Right hindlimb (tissue), 1 donor: ENCODE data around the gene ATF7IP2.
"Not testable (repeated sequence)": the region's sequence is repeated elsewhere in the genome, so short reads cannot be mapped to it uniquely, and the experiment has no call there.

Experiments used
- DNase-seq: peaks from one replicate; pipeline ENCODE4 v3.0.0-alpha.2; 2018

ATF7IP2 gene

DNA sequence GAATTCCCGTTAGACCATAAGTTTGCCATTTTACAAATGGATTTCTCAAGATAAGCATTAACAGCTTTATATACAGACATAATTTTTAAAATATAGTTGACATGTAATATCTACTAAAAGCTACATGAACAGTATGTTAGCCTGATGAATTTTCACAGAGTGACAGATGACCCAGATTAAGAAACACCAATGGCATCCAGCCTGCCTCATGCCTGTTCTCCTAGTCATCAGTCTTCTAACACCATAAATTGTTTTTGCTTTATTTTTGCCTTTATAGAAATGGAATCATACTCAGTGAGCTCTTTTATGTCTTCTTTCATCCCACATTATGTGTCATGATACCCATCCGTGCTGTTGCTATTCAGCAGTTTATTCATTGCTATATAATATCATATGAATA lies 80.0 kb downstream of the ATF7IP2 start:
- DNase-seq = no peak

DNA sequence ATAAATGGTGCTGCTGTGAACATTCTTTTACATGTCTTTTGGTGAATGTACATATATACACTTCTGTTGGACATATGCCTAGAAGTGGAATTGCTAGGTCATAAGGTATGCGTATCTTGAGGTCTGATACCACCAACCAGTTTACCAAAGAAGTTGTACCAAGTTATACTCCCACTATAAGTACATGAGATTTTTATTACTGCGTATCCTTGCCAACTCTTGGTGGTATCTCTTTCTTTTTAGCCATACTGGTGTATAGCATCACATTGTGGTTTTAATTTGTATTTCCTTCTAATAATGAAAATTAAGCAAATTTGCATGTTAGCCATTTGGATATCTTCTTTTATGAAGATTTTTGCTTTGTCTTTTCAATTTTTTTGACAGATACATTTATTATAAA lies 80.5 kb downstream of the ATF7IP2 start:
- DNase-seq = no peak

DNA sequence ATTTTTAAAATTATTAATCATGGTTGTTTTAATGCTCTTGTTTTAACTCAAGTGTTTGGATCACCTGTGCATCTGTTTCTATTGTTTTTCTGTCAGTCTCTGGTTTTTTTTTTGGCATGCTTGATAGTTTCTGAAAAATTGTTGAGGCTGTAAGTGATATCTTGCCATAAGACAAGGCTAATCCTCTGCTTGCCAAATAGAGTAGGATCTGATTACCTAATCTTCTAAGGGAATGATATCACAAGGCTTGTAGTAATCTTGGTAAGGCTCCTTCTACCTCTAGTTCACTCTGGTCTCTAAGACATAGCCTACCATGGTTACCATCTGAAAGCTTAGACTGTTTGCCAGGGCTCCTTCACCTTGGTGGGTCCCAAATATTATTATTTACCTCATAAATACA lies 81.0 kb downstream of the ATF7IP2 start:
- DNase-seq = no peak

DNA sequence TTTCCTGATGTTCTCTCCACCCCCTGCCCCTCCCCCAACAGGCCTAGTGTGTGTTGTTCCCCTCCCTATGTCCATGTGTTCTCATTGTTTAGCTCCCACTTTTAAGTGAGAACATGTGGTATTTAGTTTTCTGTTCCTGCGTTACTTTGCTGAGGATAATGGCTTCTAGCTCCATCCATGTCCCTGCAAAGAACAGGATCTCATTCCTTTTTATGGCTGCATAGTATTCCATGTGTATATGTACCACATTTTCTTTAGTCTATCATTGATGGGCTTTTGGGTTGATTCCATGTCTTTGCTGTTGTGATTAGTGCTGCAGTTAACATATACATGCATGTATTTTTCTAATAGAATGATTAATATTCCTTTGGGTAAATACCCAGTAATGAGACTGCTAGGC lies 90.8 kb downstream of the ATF7IP2 start:
- DNase-seq = not testable (repeated sequence)

DNA sequence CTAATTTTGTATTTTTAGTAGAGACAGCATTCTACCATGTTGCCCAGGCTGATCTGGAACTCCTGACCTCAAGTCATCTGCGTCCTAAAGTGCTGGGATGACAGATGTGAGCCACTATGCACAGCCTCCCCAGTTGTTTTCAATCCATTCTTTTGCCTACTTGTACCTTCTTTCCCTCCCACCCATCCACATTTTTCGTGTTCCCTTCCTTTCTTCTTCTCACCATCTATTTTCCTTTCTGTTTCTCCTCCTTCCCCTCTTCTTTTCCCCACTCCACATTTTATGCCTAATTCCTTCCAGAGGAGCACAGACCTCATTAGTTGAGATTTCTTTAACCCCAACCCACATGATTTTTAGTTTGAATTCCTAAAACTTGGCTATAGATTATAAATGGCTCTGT lies 94.3 kb downstream of the ATF7IP2 start:
- DNase-seq = no peak

DNA sequence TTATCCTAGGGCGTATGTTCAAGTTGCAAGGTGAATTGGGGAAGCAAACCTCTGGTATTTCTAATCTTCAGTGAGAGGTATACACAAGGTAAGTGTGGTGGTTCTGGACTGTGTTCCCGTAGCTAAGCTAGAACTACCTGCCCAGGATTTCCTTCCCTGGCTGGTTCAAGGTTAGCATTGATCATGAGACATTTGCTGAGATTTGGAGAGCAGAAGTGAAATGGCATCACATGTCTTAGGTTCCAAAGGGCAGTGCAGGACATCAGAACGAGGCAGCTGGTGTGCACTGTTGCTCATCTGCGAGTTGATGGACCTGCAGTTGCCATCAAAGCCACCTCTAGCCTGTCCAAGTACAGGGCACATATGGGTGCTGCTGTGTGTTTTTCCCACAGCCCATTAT lies 99.3 kb downstream of the ATF7IP2 start:
- no peak for DNase-seq

DNA sequence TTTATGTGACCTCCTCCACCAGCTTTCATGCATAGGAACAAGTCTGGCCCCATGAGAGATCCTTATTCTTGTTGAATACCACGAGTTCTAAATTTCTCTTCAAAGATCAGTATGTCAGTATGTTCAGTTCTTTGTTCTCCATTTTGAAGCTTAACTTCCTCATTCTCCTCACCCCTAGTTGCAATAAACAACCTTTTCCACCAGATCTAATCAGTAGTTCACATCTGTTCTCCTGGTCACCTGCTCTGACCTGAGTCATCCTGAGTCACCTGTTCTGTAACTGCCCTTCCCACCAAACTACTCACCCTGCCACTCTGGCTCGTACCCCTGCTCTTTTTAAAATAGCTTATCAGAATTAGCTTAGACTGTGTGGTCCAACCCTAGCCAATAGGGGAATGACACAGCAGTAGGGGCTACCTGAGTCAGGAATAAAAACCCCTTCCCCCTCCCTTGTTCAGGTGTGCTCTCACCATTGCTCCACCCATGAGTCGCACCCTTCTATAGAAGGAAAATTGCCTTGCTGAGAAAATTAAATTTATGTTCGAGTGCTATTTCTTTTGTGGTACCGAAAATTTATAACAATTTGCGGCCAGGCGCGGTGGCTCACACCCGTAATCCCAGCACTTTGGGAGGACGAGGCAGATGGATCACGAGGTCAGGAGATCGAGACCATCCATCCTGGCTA lies 100.0 kb downstream of the ATF7IP2 start:
- no peak for DNase-seq

DNA sequence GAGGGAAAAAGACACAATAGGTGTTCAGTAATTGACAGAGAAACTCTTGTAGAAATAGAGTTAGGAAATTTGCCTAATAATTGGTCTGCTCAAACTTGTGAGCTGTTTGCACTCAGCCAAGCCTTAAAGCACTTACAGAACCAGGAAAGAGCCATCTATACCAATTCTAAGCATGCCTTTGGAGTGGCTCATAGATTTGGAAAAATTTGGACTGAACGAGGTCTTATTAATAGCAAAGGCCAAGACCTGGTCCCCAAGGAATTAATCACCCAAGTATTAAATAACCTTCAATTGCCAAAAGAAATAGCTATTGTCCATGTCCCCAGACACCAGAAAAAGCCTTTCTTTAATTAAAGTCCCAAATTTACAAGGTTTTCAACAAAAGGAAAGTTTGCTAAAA lies 104.3 kb downstream of the ATF7IP2 start:
- no peak for DNase-seq

DNA sequence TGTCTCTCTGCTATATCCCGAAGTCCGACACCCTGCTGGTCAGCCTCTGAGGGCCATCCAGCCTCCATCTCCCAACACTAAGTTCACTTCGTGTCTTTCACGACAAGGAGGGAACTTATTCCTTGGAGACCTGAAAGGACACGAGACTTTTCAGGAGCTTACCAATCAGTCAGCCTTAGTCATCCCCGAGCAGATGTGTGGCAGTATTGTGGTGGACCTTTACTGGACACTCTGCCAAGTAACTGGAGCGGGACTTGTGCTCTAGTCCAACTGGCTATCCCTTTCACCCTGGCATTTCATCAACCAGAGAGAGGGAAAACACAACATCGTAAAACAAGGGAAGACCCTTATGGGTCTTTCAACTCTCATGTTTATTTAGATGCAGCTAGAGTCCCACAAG lies 107.4 kb downstream of the ATF7IP2 start:
- DNase-seq = no peak

DNA sequence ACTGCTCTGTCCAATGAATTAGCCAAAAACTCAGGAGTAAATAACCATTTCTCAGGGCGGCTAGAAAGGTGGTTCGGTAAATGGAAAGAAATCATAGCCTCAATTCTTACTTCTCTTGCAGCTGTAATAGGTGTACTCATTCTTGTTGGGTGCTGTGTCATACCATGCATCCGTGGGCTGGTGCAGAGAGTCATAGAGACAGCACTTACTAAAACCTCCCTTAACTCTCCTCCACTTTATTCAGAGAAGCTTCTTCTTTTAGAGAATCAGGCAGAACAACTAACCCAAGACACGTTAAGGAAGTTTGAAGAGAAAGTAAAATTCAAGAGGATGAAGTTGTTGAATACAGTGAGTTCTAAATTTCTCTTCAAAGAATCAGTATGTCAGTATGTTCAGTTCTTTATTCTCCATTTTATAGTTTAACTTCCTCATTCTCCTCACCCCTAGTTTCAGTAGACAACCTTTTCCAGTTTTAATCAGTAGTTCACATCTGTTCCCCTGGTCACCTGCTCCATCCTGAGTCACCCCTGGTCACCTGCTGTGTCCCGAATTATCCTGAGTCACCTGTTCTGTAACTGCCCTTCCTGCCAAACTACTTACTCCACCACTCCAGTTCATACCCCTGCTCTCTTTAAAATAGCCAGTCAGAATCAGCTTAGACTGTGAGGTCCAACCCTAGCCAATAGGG lies 108.6 kb downstream of the ATF7IP2 start:
- DNase-seq = no peak

DNA sequence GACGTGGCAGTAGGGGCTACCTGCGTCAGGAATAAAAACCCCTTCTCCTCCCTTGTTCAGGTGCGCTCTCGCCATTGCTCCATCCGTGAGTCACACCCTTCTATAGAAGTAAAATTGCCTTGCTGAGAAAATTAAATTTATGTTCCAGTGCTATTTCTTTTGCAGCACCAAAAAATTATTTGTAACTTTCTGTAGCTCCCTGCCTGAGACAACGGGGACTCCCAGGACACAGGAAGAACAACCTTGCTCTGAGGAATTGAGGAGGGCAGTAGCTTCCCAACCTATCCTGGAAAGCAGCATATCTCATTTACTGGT lies 109.1 kb downstream of the ATF7IP2 start:
- DNase-seq = no peak

DNA sequence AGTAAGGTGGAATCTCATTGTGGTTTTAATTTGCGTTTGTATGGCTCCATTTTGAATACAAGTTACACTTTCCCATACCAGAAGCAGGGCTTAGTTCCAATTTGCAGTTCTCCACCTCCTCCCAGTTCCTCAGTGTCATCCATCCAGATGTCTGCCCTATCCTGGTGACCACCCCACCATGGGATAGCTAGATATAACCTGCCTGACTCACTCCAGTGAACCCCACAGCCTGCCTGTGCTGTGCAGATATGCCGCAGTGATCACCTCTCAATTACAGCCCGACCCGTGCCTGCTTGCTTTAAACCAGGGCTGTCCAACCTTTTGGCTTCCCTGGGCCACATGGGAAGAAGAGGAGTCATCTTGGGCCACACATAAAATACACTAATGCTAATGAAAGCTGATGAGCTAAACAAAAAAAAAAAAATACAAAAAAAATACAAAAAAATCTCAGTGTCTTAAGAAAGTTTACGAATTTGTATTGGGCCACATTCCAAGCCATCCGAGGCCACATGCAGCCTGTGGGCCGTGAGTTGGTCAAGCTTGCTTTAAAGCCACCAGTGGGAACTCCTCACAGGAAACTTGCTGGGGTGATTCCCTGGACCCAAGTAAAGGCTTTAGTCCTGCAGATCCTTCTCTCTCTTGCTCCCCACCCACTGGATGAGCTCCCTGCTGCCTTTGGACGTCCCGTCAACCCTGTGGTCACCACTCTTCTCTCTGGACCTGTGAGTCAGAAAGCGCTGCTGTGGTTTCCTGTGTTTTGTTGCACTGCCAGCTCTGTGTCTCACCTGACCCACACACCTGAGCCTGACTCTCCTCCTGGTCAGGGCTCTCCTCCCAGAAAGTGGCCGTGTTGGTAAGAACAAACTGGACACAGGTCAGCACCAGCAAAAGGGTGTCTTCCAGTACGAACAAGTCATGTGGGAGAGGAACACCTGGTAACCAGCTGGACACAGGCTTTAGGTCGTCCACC lies 111.6 kb downstream of the ATF7IP2 start:
- DNase-seq = no peak

DNA sequence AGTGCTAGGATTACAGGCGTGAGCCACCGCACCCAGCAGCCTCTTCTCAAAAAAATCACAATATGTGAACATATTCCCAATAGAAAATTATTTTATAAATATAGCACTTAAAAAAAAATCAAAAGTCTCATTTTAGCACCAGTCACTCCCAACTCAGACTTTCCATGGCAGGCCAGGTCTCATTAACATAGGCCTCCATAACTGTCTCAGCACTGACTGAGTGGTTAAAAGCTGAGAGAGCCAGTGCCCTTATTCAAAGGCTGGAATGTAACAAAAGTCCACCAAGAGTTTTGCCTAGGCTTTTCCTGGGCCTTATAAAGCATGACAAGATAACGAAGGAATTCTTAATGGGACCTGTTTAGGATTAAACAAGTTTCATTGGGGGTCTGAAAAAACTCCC lies 114.7 kb downstream of the ATF7IP2 start:
- no peak for DNase-seq

DNA sequence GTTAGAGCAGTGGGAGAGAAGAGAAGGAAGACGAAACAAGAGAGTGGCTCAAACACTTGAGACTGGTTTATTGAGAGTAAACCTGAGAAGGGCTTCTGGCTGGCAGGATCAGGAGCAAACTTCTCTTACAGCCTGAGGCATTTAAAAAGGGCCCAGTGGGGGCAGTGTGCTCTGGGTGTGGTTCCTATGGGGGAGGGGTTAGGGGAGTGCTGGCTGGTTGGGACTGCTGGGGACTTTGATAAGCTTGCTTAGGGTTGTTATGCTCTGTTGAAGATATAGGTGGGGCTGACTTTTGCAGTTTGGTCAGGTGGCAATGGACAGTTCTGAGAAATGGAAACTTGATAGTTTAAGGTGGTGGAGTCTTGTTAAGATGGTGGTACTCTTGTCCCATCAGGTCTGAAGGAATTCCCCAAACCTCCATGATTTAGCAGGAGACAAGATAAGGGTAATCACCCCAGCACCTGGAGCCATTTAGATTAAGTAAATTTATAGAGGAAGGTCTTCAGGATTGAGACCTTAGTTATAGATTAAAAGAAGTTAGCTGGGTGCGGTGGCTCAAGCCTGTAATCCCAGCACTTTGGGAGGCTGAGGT lies 115.3 kb downstream of the ATF7IP2 start:
- DNase-seq = no peak

DNA sequence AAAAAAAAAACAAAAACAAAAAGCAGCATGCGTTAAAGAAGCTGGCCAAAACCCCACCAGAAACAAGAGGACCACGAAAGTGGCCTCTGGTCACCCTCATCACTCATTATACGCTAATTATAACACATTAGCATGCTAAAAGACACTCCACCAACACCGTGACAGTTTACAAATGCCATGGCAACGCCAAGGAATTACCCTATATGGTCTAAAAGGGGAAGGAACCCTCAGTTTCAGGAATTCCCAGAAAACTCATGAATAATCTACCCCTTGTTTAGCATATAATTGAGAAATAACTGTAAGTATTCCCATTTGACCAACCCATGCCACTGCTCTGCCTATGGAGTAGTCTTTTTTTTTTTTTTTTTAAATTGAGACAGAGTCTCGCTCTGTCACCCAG lies 116.9 kb downstream of the ATF7IP2 start:
- DNase-seq = no peak

DNA sequence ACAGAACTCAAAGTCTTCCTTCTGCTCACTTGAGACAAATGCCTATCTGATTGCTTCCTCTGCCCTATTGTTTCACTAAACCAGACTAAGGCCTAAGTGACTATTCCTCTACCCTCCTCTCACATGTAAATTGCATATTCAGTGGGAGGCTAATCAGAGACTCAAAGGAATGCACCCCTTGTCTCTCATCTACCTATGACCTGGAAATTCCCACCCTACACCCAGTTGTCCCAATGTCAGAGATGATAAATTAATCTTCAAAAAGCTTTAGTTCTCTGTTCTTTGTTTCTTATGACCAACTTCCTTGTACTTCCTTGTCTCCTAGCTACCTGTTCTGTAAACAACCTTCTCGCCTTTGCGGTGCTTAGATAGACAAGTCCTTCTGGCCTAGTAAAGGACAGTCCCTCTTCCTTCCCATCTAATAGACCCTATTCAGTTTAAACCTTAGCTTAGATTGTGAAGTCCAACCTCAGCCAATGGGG lies 118.6 kb downstream of the ATF7IP2 start:
- no peak for DNase-seq

DNA sequence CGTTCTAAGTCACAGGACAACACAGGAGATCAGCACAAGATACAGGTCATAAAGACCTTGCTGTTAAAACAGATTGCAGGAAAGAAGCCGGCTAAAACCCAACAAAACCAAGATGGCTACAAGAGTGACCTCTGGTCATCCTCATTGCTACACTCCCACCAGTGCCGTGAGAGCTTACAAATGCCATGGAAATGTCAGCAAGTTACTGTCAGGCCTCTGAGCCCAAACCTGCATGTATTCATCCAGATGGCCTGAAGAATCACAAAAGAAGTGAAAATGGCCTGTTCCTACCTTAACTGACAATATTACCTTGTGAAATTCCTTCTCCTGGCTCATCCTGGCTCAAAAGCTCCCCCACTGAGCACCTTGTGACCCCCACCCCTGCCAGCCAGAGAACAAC lies 119.4 kb downstream of the ATF7IP2 start:
- not testable (repeated sequence) for DNase-seq

DNA sequence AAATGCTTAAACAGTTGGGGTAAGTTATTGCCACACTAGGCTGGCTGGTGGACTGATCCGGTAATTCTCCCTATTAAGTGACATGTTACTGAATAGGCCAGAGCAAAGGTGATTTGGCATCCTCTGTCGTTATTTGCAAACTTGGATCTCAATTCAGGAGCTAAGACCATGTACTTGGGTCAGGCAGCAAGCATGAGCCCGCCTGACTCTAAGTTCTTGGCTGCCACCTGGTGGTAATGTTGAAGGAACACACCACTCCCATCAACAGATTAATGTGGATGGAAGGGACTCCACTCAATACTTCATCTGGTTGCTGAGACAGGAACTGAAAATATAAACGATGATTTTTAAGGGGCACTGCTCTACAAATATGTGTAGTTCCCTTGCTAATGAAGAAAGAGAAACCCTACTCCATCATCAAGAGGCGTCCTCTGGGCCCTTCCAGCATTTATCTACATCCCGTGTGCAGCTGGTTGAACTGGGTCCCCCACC lies 123.7 kb downstream of the ATF7IP2 start:
- peak; percentile 65 for DNase-seq

DNA sequence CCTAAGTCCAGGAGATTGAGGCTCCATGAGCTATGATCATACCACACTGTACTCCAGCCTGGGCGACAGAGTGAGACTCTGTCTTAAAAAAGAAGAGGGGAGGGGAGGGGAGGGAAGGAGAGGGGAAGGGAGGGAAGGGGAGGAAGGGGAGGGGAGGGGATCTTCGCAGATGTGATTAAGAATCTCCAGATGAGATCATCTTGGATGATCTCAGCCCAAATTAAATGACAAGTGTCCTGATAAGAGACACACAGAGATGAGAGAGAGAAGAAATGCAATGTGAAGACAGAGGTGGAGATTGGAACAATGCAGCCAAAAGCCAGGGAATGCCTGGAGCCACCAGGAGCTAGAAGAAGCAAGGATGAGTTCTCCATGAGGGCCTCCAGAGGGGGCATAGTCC lies 124.4 kb downstream of the ATF7IP2 start:
- DNase-seq = no peak

DNA sequence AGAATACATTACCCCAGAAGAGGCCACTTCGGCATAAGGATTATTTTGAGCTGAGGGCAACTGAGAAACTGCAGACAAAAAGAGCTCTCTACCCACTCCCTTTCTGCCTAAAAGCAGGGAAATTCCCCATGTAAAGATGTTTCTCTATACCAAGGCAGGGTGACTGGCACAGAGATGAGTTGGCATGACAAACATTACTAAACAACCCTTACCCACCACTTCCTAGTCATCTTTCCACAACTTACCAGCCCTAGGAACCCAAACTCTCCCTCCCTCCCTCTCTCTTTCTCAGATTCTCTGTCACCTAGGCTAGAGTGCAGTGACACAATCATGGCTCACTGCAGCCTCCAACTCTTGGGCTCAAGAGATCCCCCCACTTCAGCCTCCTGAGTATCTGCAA lies 126.0 kb downstream of the ATF7IP2 start:
- no peak for DNase-seq

DNA sequence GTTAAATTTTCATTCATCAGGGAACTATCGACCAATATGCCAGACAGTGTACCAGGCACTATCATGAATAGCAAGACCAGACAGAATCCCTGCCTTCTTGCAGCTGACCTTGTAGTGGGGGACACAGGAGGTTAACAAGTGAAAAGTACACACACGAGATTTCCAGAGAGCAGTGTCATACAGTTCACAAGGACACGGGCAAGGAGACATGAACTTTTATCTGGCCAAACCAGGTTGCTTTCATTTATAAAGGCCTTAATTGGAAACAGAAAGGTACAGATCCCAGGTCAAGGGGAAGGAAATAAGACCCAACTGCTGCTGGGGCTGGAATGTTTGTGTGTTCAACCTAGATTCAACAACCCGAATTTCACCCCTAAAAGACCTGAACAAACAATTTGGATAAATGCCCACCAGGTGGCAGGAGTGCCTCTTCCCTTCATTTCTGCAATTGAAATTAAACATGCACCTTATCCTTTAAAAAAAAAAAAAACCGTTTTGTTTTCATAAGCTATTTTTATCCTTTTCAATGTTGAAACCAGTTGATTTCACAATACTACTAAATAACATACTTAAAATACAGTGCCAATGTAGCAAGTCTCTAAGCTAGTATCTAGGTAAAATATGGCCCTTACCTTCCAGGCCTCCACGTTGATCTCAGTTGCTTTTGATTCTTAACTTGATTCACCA lies 128.7 kb downstream of the ATF7IP2 start:
- no peak for DNase-seq

DNA sequence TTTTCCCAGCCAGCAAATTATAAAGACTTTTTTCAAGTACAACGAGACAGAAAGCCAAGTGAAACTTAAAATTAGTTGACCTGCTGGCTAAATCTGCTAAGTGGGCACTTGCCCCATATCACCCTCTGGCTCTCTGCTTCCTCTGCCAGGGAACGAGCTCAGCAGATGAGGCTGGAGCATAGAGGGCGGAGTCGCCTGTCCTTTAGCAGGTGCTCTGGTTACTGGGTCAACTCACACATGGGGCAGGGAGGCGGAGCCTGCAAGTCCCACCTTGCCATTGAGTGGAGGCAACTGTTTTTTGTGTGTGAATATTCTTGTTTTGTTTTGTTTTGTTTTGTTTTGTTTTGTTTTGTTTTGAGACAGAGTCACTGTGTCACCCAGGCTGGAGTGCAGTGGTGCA lies 132.0 kb downstream of the ATF7IP2 start:
- no peak for DNase-seq
